ENCODE data around the gene PRKD2. TPM values are rescaled to one million over a fixed set of nuclear protein-coding genes. Genes with fewer than 3 reads are reported as not detected.
"Not testable (repeated sequence)": the region's sequence is repeated elsewhere in the genome, so short reads cannot be mapped to it uniquely, and the experiment has no call there.

The PRKD2 gene
- total RNA-seq, 1 experiment from 2014 or later, result 12.9 TPM

DNA sequence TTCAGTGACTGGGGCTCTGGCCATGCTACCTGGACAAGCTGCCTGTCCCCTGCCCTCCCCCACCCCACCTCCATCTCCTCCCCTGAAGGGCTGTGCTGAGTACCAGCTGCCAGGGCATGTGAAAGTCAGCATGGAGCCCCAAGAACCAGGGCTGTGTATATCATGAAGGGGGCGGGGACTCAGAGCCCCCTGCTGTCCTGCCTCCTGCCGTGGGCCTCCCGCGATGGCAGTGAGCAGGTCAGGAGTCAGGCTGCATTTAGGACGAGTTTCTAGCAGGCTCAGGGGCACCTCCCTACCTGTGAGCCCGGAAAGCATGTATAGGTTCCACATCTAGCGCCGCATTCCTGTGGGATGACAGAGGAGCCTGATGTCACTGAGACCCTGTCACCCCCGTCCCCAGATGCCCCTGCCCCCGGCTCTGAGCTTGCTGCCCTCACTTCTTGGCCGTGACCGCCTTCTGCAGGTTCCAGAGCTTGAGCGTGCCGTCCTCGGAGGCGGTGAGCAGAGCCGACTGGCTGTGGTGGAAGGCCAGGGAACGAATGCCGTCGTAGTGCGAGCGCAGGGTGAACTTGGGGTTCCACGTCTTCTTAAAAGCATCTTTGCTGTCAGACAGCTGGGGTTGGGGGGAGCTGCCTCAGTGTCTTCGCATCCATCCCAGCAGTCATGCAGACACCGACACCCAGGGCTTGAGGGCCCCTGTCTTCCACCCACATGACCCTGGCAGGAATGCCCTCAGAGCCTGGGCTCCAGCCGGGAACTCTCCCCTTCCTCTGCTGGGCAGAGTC, 8.3 kb upstream of the PRKD2 start:
- no peak for DNase-seq (ENCODE audit: low read depth)

DNA sequence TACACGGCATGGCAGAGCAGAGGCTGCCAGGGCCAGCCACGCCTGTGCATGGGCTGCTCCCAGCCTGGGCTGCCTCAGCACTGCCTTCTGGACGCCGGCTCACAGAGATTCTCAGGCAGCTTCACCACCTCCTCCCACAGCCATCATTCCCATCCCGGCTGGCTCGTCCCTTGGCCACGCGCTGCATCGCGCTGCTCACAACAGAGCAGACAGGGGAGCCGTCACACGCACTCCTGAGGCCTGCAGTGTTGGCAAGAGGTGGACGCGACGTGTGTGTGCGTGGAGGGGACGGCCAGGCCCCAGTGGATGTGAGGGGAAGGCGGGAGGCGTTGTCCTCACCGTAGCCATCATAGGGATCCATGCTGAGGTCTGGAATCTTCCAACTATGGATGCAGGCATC, 7.6 kb upstream of the PRKD2 start:
- no peak for DNase-seq (ENCODE audit: low read depth)

GRCh38 chr19:46723471-46723870, 6.6 kb upstream of the PRKD2 start:
- no peak for DNase-seq (ENCODE audit: low read depth)

GRCh38 chr19:46723023-46723461, 6.1 kb upstream of the PRKD2 start:
- DNase-seq (ENCODE audit: low read depth), result no peak

GRCh38 chr19:46722421-46723022, 5.6 kb upstream of the PRKD2 start:
- DNase-seq (ENCODE audit: low read depth), result no peak

- no peak for DNase-seq (ENCODE audit: low read depth)
Observed at GRCh38 chr19:46722004-46722380, 5.1 kb upstream of the PRKD2 start.

- DNase-seq (ENCODE audit: low read depth), result no peak
Observed at GRCh38 chr19:46721269-46722003, 4.5 kb upstream of the PRKD2 start.

DNA sequence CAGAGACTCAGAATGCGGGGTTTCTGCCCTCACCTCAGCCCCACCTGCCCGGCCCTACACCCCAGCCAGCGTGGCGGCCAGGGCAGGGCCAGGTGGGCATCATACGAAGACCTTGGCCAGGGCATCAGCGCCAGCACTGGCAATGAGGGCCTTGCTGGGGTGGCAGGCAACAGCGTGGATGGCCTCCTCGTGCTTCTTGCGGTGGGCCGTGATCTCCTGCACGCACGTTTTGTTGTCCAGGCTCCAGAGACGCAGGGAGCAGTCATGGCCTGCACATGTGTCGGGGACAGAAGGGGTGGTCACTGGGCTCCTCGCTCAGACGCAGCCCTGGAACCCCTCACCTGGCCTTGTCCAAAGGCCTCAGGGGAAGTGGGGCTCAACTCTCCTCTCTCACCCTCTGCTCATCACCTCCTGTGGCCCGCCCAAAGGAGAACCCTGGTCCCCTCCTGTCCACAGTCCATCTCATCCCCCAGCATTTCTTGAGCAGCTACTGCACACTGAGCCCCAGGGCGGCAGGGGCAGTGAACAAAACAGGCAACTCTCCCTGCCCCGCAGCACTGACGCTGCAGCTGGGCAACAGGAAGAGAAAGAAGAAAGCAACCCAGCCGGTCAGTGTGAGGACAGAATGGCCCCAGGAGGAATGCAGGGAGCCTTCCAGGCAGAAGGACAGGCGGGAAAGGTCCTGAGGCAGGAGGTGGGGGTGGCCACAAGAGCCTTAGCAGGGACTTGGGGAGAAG, 3.8 kb upstream of the PRKD2 start:
- no peak for DNase-seq (ENCODE audit: low read depth)

GRCh38 chr19:46719629-46720502, 3.0 kb upstream of the PRKD2 start:
- DNase-seq (ENCODE audit: low read depth), result no peak

- DNase-seq (ENCODE audit: low read depth), result no peak
Observed at GRCh38 chr19:46718934-46719622, 2.2 kb upstream of the PRKD2 start.

GRCh38 chr19:46718157-46718933, 1.4 kb upstream of the PRKD2 start:
- peak; percentile 17 for DNase-seq (ENCODE audit: low read depth)

DNA sequence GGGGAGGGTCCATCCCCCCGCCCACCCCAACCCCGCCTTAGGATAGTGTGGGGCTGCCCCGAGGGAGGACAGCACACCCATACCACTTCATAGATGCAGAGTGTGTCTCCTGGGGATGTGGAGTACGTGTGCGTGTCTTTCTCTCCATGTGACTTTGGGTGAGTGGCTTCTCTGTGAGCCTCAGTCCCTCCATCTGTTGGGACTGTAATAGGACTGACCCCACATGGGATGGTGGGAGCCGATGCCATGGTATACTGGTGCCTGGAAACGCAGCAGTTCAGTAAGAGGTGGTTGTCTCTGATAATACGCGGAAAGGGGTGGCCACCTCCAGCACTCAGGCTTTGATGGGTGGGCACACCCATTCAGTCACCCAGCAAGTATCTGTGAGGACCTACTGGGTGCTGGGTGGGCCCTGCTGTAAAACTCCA, 816 bp upstream of the PRKD2 start:
- DNase-seq (ENCODE audit: low read depth), result peak; percentile 24

DNA sequence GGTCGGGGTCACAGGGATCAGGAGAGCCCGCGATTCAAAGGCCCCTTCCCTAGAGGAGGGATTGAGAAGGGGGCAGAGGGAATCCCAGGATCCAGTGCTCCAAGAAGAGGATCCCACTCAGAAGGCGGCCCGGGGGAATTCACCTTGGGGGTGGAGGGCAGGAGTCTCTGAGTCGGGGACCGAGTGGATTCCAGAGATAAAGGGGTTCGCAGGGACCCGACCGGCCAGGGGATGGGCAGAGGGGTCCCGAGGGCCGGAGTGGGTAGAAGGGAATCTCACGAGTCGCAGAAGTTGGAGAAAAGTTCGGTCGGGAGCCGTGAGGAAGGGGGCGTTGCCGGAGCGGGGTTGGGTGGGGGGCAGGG, 261 bp downstream of the PRKD2 start:
- DNase-seq (ENCODE audit: low read depth), result no peak

- peak; percentile 15 for DNase-seq (ENCODE audit: low read depth)
Observed at GRCh38 chr19:46715975-46716671, 791 bp downstream of the PRKD2 start.

- no peak for DNase-seq (ENCODE audit: low read depth)
Observed at GRCh38 chr19:46715620-46715974, 1.3 kb downstream of the PRKD2 start.

- no peak for DNase-seq (ENCODE audit: low read depth)
Observed at GRCh38 chr19:46714444-46715106, 2.3 kb downstream of the PRKD2 start.

DNA sequence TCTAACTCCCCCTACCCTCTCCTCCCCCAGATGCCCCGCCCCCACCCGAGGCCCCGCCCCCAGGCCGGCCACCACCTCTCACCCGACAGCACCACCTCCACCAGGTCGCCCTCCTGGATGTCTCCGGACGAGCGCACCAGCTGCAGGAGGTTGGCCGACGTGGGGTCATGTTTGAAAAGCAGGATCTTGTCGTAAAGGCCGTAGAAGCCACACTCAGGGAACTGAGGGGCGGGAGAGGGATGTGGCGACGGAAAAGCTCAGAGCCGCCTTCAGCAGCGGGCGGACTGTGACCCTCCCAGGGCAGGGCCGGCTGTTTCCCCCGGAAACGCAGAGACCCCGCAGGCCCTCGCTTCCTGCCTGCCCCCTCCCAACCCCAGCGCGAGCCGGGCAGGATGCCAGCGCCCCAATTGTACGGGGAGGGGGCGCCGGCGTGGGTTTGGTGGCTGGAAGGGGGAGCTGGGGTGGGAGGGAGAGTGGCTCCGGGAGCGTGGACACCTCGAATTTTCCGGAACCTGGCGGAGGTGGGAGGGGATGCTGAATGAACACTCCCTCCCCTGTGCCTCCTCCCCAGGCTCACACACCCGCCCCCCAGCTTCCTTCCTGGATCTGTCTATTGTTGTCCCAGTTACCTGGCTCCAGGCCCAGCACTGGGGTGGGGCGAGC, 3.0 kb downstream of the PRKD2 start:
- peak; percentile 82 for DNase-seq (ENCODE audit: low read depth)

DNA sequence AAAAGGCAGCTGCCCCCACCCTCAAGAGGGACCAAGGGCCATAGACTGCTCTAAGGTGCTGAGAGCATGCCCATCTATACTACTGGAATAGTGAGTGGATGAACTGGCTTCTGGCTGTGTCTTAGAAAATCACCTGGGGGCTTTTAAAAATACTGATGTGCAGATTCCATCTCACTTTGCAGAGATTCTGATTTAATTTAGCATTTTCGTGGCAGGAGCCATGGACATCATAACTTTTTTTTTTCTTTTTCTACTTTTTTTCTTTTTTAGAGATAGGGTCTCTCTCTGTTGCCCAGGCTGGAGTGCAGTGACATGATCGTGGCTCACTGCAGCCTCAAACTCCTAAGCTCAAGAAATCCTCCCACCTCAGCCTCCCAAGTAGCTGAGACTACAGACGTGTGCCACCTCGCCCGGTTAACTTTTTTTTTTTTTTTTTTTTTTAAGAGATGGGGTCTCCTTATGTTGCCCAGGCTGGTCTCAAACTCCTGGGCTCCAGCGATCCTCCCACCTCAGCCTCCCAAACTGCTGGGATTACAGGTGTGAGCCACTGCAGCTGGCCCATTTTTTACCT, 4.1 kb downstream of the PRKD2 start:
- not testable (repeated sequence) for DNase-seq (ENCODE audit: low read depth)
